Stimulated activated CD4-positive, alpha-beta T cell treated with anti-CD3 and anti-CD28 coated beads, Interleukin-1b, Interleukin-23, amount 100 ng/mL, for 24 hours (primary cell): ENCODE measurements around the gene RAB33A.
"Not testable (repeated sequence)": the region's sequence is repeated elsewhere in the genome, so short reads cannot be mapped to it uniquely, and the experiment has no call there.

Experiments used
- DNase-seq, 4 experiments: peaks; one replicate each; pipeline ENCODE4 v3.0.0-alpha.2; 2020; ENCODE audit warnings: low read depth in 4 of 4, low spot score in 1 of 4

The RAB33A gene

GRCh38 chrX:130231184-130231583 is 59.4 kb downstream of the RAB33A start:
- DNase-seq = not testable (repeated sequence)
